ENCODE results near the gene EHD1.

DNA sequence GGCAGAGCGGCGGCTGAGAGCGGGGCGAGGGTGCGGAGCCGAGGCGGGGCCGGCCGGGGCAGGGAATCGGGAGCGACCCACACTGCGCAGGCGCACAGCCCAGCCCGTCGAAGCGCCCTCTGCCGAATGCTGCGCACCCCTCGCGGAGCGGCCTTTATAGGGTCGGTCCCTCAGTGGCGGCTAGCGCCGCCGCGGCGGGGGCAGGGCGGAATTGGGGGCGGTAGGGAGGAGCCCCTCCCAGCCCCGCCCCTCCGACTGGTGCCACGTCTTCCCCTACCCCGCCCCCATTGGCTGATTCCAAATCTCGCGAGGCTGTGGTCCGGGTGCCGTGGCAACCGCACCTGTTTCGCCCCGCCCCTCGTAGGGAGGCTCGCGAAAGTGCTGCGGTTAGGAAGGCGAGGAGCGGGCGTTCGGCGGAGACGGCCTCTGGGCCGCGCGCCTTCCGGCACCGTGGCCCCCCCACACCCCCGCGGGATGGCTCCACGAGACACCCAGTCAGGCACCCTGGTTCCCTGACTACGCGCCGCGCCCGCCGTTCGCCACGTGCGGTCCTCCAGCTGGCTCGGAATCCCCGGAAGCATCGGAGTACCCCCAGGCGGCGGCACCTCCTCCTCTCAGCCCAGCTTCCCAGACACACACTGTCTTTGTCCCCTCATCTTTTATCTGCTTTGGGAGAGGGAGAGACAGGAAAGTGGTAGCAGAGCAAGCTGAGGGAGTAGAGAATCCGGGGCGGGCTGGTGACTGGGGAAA is at the start of gene EHD1:
- TF ChIP-seq, protein P1, sequence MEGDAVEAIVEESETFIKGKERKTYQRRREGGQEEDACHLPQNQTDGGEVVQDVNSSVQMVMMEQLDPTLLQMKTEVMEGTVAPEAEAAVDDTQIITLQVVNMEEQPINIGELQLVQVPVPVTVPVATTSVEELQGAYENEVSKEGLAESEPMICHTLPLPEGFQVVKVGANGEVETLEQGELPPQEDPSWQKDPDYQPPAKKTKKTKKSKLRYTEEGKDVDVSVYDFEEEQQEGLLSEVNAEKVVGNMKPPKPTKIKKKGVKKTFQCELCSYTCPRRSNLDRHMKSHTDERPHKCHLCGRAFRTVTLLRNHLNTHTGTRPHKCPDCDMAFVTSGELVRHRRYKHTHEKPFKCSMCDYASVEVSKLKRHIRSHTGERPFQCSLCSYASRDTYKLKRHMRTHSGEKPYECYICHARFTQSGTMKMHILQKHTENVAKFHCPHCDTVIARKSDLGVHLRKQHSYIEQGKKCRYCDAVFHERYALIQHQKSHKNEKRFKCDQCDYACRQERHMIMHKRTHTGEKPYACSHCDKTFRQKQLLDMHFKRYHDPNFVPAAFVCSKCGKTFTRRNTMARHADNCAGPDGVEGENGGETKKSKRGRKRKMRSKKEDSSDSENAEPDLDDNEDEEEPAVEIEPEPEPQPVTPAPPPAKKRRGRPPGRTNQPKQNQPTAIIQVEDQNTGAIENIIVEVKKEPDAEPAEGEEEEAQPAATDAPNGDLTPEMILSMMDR (conservative IDR thresholded peaks at IDR 0.05 in 1 of 2, IDR thresholded peaks at IDR 0.05 in 1 of 2; ENCODE audit: extremely low read depth in 1 of 2, insufficient read depth in 1 of 2, low read depth in 1 of 2, low read length in 2 of 2) = peak; percentile 18 to 73
- TF ChIP-seq EZH2 (IDR thresholded peaks at IDR 0.05; ENCODE audit: borderline replicate concordance, low read length) = no peak
